ENCODE data around the gene REG4. TPM values are rescaled to one million over a fixed set of nuclear protein-coding genes. Genes with fewer than 3 reads are reported as not detected.

Gene REG4
- total and polyA plus RNA-seq, 3 donors from 2014 or later: 0.16 to 6.3 (median 1.9) TPM

Other genes with a start within 250 kb of the REG4 start
- gene ZNF697, start 163.2 kb downstream of the REG4 start, total RNA-seq: 10 to 100 TPM; 14.8 to 22.5 TPM
- gene ZNF697, start 163.2 kb downstream of the REG4 start, polyA plus RNA-seq (ENCODE audit: insufficient read depth, low read depth, low replicate concordance): 9.1 TPM
- 100 to 1,000 TPM in 1 of 2 donors, 10 to 100 TPM in 1; 85.3 to 161 TPM for gene PHGDH, start 99.5 kb downstream of the REG4 start, total RNA-seq
- 131 TPM for gene PHGDH, start 99.5 kb downstream of the REG4 start, polyA plus RNA-seq (ENCODE audit: insufficient read depth, low read depth, low replicate concordance)
- gene HMGCS2, start 42.6 kb downstream of the REG4 start, total RNA-seq: 10 to 100 TPM in 1 of 2 donors, 1 to 10 TPM in 1; 2.5 to 43.6 TPM
- 93.7 TPM for gene HMGCS2, start 42.6 kb downstream of the REG4 start, polyA plus RNA-seq (ENCODE audit: insufficient read depth, low read depth, low replicate concordance)
- gene ADAM30, start 85.1 kb upstream of the REG4 start, total RNA-seq: 10 to 100 TPM in 1 of 2 donors, 1 to 10 TPM in 1; 9.5 to 13.1 TPM
- 52.6 TPM for gene ADAM30, start 85.1 kb upstream of the REG4 start, polyA plus RNA-seq (ENCODE audit: insufficient read depth, low read depth, low replicate concordance)